ENCODE results near the gene GTF3C4.

GTF3C4 gene

GRCh38 chr9:132681561-132681960 is 11.3 kb downstream of the GTF3C4 start:
- TF ChIP-seq CREB1 (IDR thresholded peaks at IDR 0.05; ENCODE audit: low read depth) (no peak), FOXM1 (IDR thresholded peaks at IDR 0.05; ENCODE audit: borderline replicate concordance, low read depth) (no peak), USF1 (IDR thresholded peaks at IDR 0.05) (no peak)
- TF ChIP-seq, protein P1, sequence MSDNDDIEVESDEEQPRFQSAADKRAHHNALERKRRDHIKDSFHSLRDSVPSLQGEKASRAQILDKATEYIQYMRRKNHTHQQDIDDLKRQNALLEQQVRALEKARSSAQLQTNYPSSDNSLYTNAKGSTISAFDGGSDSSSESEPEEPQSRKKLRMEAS (IDR thresholded peaks at IDR 0.05): no peak

DNA sequence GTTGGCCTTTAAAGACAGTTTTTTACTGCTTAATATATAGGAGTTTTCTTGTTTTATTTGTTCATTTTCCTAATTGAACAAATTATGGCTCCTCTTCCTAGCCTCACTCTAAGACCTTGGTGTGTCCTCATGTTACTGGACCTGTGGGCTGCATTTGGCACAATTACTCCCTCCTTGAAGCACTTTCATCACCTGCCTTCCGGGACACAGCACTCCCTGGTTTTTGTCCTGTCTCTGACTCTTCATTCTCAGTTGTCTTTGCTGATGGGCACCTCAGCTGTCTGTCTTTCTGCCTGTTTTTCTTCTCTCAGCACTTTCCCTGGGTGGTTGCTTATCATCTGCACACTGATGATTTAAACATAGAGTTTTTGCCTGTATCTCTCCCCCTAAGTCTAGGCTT is 13.6 kb downstream of the GTF3C4 start:
- no peak for TF ChIP-seq TCF12 (IDR thresholded peaks at IDR 0.05; ENCODE audit: low read depth)
- no peak for TF ChIP-seq NFIC (IDR thresholded peaks at IDR 0.05)

DNA sequence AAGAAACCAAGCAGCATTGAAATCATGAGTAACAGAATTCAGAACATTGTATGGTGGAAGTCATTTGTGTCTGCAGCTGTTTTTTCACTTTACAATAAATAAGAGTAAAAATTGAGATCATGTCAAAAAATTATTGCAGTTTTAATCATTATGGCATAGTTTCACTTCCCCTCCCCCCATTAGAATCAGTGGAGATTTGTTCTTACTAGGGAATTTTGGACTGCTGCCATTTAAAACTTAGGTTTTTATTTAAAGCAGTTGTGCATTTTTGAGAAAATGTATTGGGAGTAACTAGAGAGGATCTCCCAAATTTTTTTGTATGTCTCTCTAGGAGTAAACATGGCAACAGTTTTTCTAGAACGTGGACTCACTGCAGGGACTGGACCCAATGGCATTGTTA is 20.4 kb downstream of the GTF3C4 start:
- no peak for TF ChIP-seq EGR1 (IDR thresholded peaks at IDR 0.05)
- no peak for TF ChIP-seq NFIC (IDR thresholded peaks at IDR 0.05)
- TF ChIP-seq CREB1 (IDR thresholded peaks at IDR 0.05; ENCODE audit: low read depth): no peak
- TF ChIP-seq EP300 (IDR thresholded peaks at IDR 0.05; ENCODE audit: borderline replicate concordance): no peak
- TF ChIP-seq, protein P1 (IDR thresholded peaks at IDR 0.05): no peak
- TF ChIP-seq FOXM1 (IDR thresholded peaks at IDR 0.05; ENCODE audit: borderline replicate concordance, low read depth): no peak
- TF ChIP-seq, protein P2, sequence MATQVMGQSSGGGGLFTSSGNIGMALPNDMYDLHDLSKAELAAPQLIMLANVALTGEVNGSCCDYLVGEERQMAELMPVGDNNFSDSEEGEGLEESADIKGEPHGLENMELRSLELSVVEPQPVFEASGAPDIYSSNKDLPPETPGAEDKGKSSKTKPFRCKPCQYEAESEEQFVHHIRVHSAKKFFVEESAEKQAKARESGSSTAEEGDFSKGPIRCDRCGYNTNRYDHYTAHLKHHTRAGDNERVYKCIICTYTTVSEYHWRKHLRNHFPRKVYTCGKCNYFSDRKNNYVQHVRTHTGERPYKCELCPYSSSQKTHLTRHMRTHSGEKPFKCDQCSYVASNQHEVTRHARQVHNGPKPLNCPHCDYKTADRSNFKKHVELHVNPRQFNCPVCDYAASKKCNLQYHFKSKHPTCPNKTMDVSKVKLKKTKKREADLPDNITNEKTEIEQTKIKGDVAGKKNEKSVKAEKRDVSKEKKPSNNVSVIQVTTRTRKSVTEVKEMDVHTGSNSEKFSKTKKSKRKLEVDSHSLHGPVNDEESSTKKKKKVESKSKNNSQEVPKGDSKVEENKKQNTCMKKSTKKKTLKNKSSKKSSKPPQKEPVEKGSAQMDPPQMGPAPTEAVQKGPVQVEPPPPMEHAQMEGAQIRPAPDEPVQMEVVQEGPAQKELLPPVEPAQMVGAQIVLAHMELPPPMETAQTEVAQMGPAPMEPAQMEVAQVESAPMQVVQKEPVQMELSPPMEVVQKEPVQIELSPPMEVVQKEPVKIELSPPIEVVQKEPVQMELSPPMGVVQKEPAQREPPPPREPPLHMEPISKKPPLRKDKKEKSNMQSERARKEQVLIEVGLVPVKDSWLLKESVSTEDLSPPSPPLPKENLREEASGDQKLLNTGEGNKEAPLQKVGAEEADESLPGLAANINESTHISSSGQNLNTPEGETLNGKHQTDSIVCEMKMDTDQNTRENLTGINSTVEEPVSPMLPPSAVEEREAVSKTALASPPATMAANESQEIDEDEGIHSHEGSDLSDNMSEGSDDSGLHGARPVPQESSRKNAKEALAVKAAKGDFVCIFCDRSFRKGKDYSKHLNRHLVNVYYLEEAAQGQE (IDR thresholded peaks at IDR 0.05; ENCODE audit: low read depth): no peak
- TF ChIP-seq TEAD4 (IDR thresholded peaks at IDR 0.05): no peak

DNA sequence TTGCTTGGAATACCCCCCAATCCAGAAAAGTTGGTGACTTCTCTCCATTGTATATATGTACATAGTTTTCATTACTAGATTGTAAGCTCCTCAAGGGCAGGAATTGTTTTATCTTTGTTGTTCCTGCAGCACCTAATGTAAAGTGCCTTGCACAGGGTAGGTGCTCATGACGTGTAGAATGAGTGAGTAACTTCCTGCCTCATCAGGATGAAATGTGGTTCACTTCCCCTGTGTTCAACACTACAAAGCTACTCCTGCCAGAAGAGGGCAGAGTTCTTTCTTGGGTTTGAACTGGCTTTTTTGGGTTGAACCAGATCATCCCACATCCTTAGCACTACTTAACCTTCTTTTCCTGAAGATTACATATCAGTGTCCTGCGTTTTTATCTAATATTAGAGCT is 23.9 kb downstream of the GTF3C4 start:
- TF ChIP-seq TAF1 (IDR thresholded peaks at IDR 0.05; ENCODE audit: low read depth): no peak
- TF ChIP-seq, protein P2 (IDR thresholded peaks at IDR 0.05; ENCODE audit: low read depth): no peak

- TF ChIP-seq USF1 (IDR thresholded peaks at IDR 0.05) (no peak), TCF12 (IDR thresholded peaks at IDR 0.05; ENCODE audit: low read depth) (no peak), TAF1 (IDR thresholded peaks at IDR 0.05; ENCODE audit: low read depth) (no peak), ZBTB7A (IDR thresholded peaks at IDR 0.05; ENCODE audit: low read depth) (no peak), NFIC (IDR thresholded peaks at IDR 0.05) (no peak), FOXM1 (IDR thresholded peaks at IDR 0.05; ENCODE audit: borderline replicate concordance, low read depth) (no peak), YY1 (IDR thresholded peaks at IDR 0.05; ENCODE audit: low read depth) (no peak), RAD21 (IDR thresholded peaks at IDR 0.05; ENCODE audit: low read depth) (no peak), CEBPB (IDR thresholded peaks at IDR 0.05) (no peak), CREB1 (IDR thresholded peaks at IDR 0.05; ENCODE audit: low read depth) (no peak), TEAD4 (IDR thresholded peaks at IDR 0.05) (no peak)
- TF ChIP-seq, protein P2 (IDR thresholded peaks at IDR 0.05; ENCODE audit: low read depth): no peak
- TF ChIP-seq, protein P1 (IDR thresholded peaks at IDR 0.05): no peak
Measured at GRCh38 chr9:132697230-132697629, 27.0 kb downstream of the GTF3C4 start.

- no peak for TF ChIP-seq USF1 (IDR thresholded peaks at IDR 0.05)
- TF ChIP-seq CREB1 (IDR thresholded peaks at IDR 0.05; ENCODE audit: low read depth): no peak
- TF ChIP-seq CEBPB (IDR thresholded peaks at IDR 0.05): no peak
- no peak for TF ChIP-seq FOXM1 (IDR thresholded peaks at IDR 0.05; ENCODE audit: borderline replicate concordance, low read depth)
- TF ChIP-seq NFIC (IDR thresholded peaks at IDR 0.05): no peak
- no peak for TF ChIP-seq YY1 (IDR thresholded peaks at IDR 0.05; ENCODE audit: low read depth)
- TF ChIP-seq EP300 (IDR thresholded peaks at IDR 0.05; ENCODE audit: borderline replicate concordance): no peak
- no peak for TF ChIP-seq EGR1 (IDR thresholded peaks at IDR 0.05)
Measured at GRCh38 chr9:132698989-132699388, 28.7 kb downstream of the GTF3C4 start.

Measured in Ishikawa (cell line).